HG03064 (cell line): Measurements from ENCODE around the gene CCDC63.
"Not testable (repeated sequence)": the region's sequence is repeated elsewhere in the genome, so short reads cannot be mapped to it uniquely, and the experiment has no call there.

Experiments used
- ATAC-seq: cut with Tn5 transposase; IDR thresholded peaks from one replicate; pipeline ENCODE4 v1.9.1; 2021; ENCODE audit warnings: low read depth; ENCODE audit not compliant: unreplicated experiment

The CCDC63 gene

DNA sequence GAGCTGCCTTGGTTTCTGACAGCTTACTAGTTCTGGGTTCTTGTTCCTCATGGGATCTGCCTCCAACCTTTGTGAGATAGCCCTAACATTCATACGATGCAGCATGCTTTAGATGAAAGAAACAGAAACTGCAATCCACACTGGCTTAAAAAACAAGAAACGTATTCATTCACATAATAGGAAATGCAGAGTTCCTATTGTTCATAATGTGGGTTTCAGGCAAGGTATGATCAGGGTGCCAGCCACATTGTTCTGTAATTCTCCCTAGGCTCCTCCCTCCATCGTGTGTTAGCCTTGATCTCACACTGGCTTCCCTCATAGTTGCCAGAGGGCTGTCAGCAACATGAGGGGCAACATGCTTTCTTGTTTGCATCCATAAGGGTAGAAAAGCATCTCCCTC is 2.7 kb upstream of the CCDC63 start:
- ATAC-seq = no peak

GRCh38 chr12:110844551-110845338 is 2.0 kb upstream of the CCDC63 start:
- ATAC-seq = no peak

DNA sequence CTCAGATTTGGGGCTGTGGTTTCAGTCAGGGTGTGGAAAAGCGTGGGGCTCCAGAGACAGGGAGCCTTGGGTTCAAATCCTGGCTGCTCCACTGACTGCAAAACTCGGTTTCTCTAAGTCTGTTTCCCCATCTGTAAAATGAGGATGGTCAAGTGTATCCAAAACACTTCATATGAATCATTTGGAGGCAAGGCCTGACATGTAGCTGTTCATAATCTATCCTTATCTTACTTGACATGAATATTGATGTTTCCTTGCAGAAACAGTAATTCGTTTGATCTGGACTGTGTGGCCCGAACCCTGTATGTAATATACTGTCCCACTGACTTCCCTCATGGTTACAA is 1.5 kb upstream of the CCDC63 start:
- no peak for ATAC-seq

GRCh38 chr12:110848314-110848923 is 1.6 kb downstream of the CCDC63 start:
- ATAC-seq = no peak

DNA sequence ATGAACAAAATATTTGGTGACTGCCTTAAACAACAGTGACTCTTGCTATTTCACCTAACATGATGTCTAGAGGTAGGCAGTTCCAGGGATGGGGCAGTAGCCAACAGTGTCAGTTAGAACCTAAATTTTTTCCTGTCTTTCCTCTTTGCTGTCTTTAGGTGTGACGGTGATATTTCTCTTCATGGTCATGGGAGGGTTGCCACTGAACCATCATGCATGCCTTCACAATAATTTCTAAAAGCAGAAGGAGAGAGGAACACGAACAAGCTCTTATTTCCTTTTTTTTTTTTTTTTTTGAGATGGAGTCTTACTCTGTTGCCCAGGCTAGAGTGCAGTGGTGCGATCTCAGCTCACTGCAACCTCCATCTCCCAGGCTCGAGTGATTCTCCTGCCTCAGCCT is 2.4 kb downstream of the CCDC63 start:
- no peak for ATAC-seq

- ATAC-seq = no peak
Measured at GRCh38 chr12:110849748-110850403, 3.1 kb downstream of the CCDC63 start.

- no peak for ATAC-seq
Measured at GRCh38 chr12:110850762-110851161, 4.0 kb downstream of the CCDC63 start.

GRCh38 chr12:110853836-110854235 is 7.0 kb downstream of the CCDC63 start:
- ATAC-seq = no peak

DNA sequence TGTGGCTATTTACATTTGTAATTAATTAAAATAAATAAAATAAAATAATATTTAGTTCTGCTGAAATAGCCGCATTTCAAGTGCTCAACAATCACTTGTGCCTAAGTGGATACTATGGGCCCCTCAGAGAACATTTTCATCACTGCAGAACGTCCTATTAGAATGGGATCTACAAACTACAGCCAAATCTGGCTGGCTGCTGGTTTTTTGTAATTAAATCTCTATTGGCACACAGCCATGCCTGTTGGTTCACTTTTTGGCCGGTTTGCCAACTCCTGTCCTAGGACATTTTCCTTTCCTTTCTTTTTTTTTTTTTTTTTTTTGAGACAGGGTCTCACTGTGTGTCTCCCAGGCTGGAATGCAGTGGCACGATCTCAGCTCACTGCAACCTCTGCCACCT is 9.8 kb downstream of the CCDC63 start:
- no peak for ATAC-seq

- no peak for ATAC-seq
Measured at GRCh38 chr12:110857528-110857927, 10.7 kb downstream of the CCDC63 start.

DNA sequence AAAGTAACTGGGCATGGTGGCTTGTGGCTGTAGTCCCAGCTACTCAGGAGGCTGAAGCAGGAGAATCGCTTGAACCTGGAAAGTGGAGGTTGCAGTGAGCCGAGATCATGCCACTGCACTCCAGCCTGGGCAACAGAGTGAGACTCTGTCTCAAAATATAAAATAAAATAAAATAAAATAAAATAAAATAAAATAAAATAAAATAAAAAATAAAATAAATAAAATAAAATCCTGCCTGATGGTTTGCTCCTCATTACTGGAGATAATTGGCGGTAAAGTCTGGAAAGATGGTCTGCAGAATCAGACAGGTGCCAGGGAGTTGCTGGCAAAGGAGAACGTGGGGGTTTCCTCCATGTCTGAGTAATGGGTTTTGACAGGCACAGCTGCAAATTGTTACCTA is 11.2 kb downstream of the CCDC63 start:
- ATAC-seq = not testable (repeated sequence)

DNA sequence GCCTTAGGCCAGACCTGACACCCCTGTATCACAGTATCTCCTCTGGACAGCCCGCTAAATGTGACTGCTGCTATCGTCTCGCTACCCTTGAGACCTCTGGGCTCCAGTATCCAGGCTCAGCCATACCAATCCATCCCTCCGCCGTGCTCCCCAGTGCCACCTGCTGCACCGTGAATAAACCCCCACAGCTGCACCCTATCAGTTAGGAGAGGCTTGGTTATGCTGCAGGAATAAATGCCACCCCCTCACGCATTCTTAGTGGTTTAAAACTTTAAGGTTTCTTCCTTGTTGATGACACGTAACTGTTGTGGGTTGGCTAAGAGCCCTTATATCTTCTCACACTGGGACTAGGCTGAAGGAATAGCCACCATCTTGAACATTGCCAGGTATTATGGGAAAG is 12.1 kb downstream of the CCDC63 start:
- ATAC-seq = no peak

DNA sequence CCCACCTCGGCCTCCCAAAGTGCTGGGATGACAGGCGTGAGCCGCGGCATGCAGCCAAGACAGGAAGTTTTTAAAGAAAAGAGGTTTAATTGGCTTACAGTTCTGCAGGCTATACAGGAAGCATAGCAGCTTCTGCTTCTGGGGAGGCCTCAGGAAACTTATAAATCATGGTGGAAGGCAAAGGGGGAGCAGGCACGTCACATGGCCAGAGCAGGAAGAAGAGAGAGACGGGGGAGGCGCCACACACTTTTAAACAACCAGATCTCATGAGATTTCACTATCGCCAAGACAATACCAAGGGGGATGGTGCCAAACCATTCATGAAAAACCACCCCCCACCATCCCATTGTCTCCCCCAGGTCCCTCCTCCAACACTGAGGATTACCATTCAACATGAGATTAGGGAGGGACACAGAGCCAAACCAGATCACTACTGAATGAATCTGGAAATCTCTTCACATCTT is 14.1 kb downstream of the CCDC63 start:
- ATAC-seq = no peak

- no peak for ATAC-seq
Measured at GRCh38 chr12:110861729-110862128, 14.9 kb downstream of the CCDC63 start.

GRCh38 chr12:110862329-110862728 is 15.5 kb downstream of the CCDC63 start:
- no peak for ATAC-seq

DNA sequence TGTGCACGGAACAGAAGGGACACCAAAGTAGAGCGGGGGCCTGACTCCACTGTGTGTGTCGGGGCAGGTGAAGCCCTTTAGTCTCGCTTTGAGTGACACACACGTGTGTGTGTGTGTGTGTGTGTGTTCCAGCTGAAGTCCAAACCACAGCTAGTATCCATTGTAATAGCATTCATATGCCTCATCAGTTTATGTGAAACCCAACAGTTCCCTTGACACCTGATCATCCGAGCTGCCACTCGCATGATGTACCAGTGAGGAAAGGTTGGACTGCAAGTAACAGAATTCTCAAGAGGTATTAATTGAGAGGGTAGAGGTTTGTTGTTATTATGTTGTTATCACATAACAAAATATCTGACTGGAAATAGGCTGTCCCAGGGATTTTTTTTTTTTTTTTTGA is 16.4 kb downstream of the CCDC63 start:
- ATAC-seq = no peak

DNA sequence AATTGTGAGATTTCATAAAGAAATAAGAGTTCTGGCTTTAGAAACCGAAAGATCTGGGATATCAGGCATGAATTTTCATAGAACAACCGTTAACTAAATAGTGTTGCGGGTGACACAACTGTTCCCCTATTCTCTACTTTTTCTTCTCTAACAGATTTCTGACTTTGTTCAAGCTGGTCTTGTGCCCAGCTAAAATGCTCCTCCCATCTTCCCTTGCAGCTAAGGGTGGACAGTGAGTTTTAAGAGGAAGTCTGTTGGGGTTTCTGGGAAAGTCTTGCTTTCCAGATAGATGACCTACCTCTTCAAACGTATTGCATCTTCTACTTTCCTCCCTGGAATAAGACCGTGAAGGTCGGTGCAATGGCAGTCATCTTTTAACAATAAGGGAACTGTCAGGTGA is 18.7 kb downstream of the CCDC63 start:
- ATAC-seq = no peak

- ATAC-seq = no peak
Measured at GRCh38 chr12:110869026-110869425, 22.2 kb downstream of the CCDC63 start.

- ATAC-seq = no peak
Measured at GRCh38 chr12:110869803-110870202, 23.0 kb downstream of the CCDC63 start.

DNA sequence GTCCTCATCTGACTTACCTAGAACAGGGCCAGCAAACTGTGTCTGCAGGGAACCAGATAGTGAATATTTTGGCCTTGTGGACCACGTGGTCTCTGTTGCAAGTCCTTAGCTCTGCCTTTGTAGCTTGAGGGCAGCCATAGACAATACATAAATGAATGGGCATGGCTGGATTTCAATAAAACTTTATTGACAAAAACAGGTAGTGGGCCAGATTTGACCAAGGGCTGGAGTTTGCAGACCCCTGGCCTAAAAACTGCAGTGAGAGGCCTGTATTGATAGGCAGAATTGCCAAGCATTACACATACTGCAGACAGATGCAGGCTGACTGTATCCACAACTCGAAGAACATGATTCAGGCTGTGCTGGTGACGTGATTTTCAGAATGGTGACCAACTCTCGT is 25.3 kb downstream of the CCDC63 start:
- no peak for ATAC-seq

DNA sequence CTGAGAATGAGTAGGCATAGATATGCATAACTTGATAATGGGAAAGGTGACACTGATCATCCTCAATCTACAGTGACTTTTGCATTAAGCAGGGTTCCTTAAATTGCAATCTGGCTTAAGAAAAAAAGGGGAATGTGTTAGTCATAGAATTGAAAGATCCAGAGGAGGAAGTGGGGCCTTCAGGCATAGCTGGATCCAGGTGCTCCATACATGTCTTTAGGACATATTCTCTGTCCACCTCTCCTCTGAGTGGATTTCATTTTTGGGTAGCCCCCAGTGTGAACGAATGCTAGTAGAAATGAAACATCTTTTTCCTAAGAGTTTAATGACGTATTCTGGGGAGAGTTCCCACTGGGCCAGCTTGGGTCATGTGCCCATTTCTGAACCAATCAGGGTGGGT is 27.6 kb downstream of the CCDC63 start:
- ATAC-seq = no peak

DNA sequence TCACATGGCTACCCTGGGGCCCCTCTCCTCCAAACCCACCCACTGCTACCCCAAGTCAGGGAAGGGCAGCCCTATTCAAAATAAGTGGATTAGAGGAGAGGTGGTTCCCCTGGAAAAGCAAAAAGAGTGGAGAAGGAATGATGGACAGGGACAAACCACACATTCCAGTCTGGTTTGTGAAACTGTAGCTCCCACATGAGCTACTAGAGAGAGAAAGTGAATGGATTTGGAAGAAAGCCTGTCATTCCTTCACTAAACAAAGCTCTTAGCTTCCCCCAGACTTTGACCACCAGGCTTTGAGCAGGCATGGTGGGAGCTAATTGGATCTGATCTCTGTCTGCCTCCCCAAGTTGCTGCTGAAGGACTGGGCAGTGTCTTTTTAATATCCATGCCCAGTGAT is 28.0 kb downstream of the CCDC63 start:
- ATAC-seq = no peak
